Measurements from ENCODE around the gene ADH6. TPM values are rescaled to one million over a fixed set of nuclear protein-coding genes. Genes with fewer than 3 reads are reported as not detected.

ADH6 gene
- total and polyA plus RNA-seq, 2 of the 8 experiments (the other 6 are each of a cell fraction or from before 2014, with no cell fraction given), result not detected

GRCh38 chr4:99180382-99181070, 38.5 kb downstream of the ADH6 start:
- Histone ChIP-seq H2BK12ac (ENCODE audit: low read depth, low read length) (no peak overlapping the region), H2AK5ac (ENCODE audit: low read depth, low read length) (no peak overlapping the region), H3K14ac (ENCODE audit: insufficient read length) (no peak overlapping the region), H2BK5ac (ENCODE audit: low read depth, low read length) (no peak overlapping the region), H3K9me3 (ENCODE audit: insufficient read depth in 2 of 2, low read depth in 1 of 2, low read length in 1 of 2) (0 out of 4 replicates have a peak, but pooled peaks cover 0 to 3% of the 10 kb centered on the region in 2 experiments), H2BK20ac (ENCODE audit: low read length) (no peak overlapping the region), H4K8ac (ENCODE audit: extremely low read depth, insufficient read depth, low read length) (no peak overlapping the region), H3K36me3 (ENCODE audit: control insufficient read depth in 2 of 4, insufficient read depth in 4 of 4, low read length in 3 of 4) (no peaks in the 10 kb centered on the region), H4K20me1 (replicated peaks in 1 of 2; ENCODE audit: control insufficient read depth in 1 of 2, insufficient read depth in 2 of 2, low read length in 2 of 2) (no peaks in the 10 kb centered on the region), H4K5ac (ENCODE audit: insufficient read length, low read depth, low read length) (no peak overlapping the region), H3K79me2 (ENCODE audit: control insufficient read depth in 1 of 2, insufficient read depth in 2 of 2, low read length in 2 of 2) (no peaks in the 10 kb centered on the region), H3K23me2 (ENCODE audit: low read depth, low read length) (no peaks in the 10 kb centered on the region), H3K27ac (ENCODE audit: low read depth, low read length) (no peak overlapping the region), H3K27me3 (replicated peaks in 1 of 4; ENCODE audit: control insufficient read depth in 3 of 4, extremely low read depth in 1 of 4, insufficient read depth in 3 of 4, low read length in 3 of 4) (no peaks in the 10 kb centered on the region), H3K23ac (ENCODE audit: insufficient read length) (no peak overlapping the region), H2AFZ (ENCODE audit: low read length) (no peak overlapping the region), H3K4me2 (ENCODE audit: insufficient read depth in 1 of 2, low read depth in 2 of 2, low read length in 2 of 2) (no peak overlapping the region), H2BK15ac (ENCODE audit: low read length) (no peak overlapping the region), H3K56ac (replicated peaks; ENCODE audit: insufficient read length, low read depth, low read length) (no peak overlapping the region), H4K91ac (replicated peaks; ENCODE audit: insufficient read length, low read length) (no peak overlapping the region), H3K18ac (ENCODE audit: extremely low read depth, low read length) (no peak overlapping the region; the same call in 1 of the 2 replicates), H2BK120ac (replicated peaks; ENCODE audit: low read depth, low read length) (no peak overlapping the region), H3K4me1 (replicated peaks in 1 of 4; ENCODE audit: control insufficient read depth in 3 of 4, insufficient read depth in 4 of 4, low read length in 3 of 4) (no peaks in the 10 kb centered on the region), H3K4me3 (ENCODE audit: extremely low read depth in 1 of 4, insufficient read depth in 2 of 4, low read depth in 3 of 4, low read length in 4 of 4) (no peak overlapping the region), H3K79me1 (ENCODE audit: low read depth, low read length) (no peaks in the 10 kb centered on the region), H3K4ac (replicated peaks; ENCODE audit: insufficient read length, low read depth, low read length) (no peak overlapping the region), H3K9ac (replicated peaks in 1 of 4; ENCODE audit: extremely low read depth in 1 of 4, low read depth in 3 of 4, low read length in 3 of 4) (no peak overlapping the region)
- ChIA-PET CTCF (ENCODE audit: partially characterized antibody) (interaction anchor here (0.9 to 1.4 kb wide), 4 partner anchors 22 to 223 kb away, joined by 3 to 5 read pairs (median 3); no protein-coding TSS in a partner anchor), POLR2A (ENCODE audit: partially characterized antibody) (interaction anchor here (0.6 kb wide), 2 partner anchors 114 to 767 kb away, joined by 3 read pairs; no protein-coding TSS in a partner anchor)
- TF ChIP-seq POLR2AphosphoS5 (IDR thresholded peaks at IDR 0.05; ENCODE audit: low read depth, low read length) (no peak), EP300 (IDR thresholded peaks at IDR 0.05; ENCODE audit: borderline replicate concordance in 1 of 2, low read depth in 2 of 2, low read length in 2 of 2) (no peak), TEAD4 (IDR thresholded peaks at IDR 0.05; ENCODE audit: low read depth, low read length) (no peak), SIX5 (IDR thresholded peaks at IDR 0.05; ENCODE audit: low read depth, low read length) (no peak), TAF1 (IDR thresholded peaks at IDR 0.05; ENCODE audit: low read depth, low read length) (no peak), ASH2L (IDR thresholded peaks at IDR 0.05; ENCODE audit: low read length) (no peak), CBX5 (IDR thresholded peaks at IDR 0.05; ENCODE audit: low read depth, low read length) (no peak), MAX (IDR thresholded peaks at IDR 0.05) (no peak), TBP (IDR thresholded peaks at IDR 0.05; ENCODE audit: low read depth, low read length) (no peak), KDM4A (IDR thresholded peaks at IDR 0.05; ENCODE audit: low read depth, low read length, severe bottlenecking) (no peak)
- 94% methylated on average over 2 of the region's 2 CpGs; no CpG with 5 or more reads in 1 of the 2 experiments for WGBS, 2 experiments (ENCODE audit: extremely low coverage in 1 of 2, insufficient coverage in 1 of 2, insufficient read length in 1 of 2, insufficient replicate concordance in 2 of 2, low coverage in 1 of 2, low lambda C conversion rate in 2 of 2, missing lambda C conversion rate in 1 of 2)
- DNase-seq (ENCODE audit: low read depth in 1 of 2, low spot score in 2 of 2), result no peak
- FAIRE-seq, result no peak
